ENCODE results near the gene MAPK6.

DNA sequence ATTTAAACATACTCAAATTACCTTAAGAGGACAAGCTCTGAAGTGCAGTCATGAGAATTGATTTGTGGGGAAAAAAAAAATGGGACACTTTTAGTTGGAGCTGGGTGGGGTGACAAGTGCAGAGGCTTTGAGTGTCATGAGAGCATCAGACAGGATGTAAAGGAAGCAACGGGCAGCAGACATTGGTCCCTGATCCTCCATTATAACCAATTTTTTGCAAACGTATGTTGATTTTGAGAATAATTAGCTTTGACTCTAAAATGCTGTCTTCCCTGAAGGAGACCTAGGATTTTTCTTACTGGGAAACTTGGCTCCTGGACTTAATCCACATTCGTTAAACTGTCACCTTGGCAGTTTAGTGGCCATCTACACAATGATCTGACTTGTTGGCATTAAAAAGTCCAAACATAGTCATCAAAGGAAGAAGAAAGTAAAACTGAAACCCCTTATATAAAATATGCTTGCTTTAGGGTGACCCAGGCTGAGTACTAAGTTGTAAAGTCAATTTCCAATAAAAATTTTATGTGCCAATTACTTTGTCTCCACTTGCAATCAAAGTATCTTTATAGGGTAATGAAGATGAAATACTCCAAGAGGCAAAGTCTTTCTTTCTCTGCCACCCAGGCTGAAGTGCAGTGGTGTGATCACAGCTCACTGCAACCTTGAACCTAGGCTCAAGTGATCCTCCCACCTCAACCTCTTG, 48.0 kb downstream of the MAPK6 start:
- TF ChIP-seq, protein P1, sequence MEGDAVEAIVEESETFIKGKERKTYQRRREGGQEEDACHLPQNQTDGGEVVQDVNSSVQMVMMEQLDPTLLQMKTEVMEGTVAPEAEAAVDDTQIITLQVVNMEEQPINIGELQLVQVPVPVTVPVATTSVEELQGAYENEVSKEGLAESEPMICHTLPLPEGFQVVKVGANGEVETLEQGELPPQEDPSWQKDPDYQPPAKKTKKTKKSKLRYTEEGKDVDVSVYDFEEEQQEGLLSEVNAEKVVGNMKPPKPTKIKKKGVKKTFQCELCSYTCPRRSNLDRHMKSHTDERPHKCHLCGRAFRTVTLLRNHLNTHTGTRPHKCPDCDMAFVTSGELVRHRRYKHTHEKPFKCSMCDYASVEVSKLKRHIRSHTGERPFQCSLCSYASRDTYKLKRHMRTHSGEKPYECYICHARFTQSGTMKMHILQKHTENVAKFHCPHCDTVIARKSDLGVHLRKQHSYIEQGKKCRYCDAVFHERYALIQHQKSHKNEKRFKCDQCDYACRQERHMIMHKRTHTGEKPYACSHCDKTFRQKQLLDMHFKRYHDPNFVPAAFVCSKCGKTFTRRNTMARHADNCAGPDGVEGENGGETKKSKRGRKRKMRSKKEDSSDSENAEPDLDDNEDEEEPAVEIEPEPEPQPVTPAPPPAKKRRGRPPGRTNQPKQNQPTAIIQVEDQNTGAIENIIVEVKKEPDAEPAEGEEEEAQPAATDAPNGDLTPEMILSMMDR (IDR thresholded peaks at IDR 0.05), result no peak
- TF ChIP-seq POLR2A (IDR thresholded peaks at IDR 0.05), result no peak

Data from lower leg skin (tissue), 3 donors.